ENCODE measurements around the gene SPSB1.

SPSB1 gene

DNA sequence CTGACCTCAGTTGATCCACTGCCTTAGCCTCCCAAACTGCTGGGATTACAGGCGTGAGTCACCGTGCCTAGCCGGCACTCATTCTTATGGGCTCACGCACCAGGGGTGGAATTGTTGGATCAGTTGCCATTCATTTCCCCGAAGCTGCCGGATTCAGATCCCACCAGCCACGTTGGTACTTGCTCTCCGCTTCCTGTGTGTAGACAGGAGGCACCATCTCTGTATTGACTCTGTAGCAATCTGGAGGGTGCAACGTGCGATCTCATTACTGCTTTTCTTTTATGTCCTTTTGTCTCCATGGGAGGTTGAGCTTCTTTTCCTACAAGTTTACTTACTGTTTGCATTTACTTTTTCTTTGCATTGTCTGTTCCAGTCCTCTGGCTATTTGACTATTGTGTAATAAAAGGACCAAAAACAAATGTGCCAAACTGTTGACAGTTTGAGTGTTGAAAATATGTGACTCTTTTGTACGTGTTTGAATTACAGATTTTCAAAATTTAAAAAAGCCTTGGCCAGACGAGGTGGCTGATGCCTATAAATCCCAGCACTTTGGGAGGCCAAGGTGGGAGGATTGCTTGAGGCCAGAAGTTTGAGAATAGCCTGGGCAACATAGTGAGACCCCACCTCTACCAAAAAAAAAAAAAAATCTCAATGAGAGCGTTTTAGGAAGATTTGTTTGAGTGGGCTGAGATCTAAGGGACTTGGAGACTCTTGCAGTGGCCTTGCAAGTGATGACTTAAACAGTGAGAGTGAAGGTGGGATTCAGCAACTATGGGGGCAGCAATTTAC, 39.1 kb downstream of the SPSB1 start:
- Histone ChIP-seq H3K9ac (ENCODE audit: low read length) (no peak overlapping the region), H3K9me3 (ENCODE audit: control insufficient read depth, low read length) (no peaks in the 10 kb centered on the region), H3K27me3 (ENCODE audit: control insufficient read depth, insufficient read depth, low read length) (no peaks in the 10 kb centered on the region), H3K4me1 (ENCODE audit: control insufficient read depth, insufficient read depth, low read length) (peaks cover 5% of the 10 kb centered on the region), H3K36me3 (ENCODE audit: control insufficient read depth, insufficient read depth, low read length) (no peaks in the 10 kb centered on the region), H3K4me3 (ENCODE audit: low read length) (no peak overlapping the region)

DNA sequence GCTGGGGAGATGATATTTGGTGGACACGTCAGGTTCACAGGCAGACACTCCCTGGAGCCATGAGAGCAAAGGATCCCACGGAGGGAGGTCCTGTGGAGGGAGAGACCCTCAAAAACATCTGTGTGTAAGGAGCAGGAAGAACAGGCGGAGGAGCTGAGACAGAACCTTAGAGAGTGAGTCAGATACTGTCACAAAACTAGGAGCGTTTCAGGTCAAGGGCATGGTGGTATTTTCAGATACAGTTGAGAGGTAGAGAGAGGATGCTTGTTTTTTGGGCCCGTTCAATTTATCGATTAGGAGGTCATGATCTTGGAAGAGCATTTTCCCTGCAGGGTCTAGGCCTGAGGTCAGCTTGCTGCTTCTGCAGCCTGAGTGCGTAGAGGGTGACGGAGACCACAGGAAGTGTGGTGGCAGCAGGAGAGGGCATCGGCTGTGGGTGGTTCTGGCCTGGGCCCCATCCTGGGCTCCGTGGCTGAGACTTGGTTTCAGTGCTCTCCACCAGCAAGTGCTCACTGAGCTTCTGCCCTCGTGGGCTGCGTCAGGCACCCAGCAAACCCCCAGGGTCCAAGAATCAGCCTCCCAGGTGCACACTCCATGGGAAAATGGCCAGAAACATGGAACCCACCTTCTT, 39.9 kb downstream of the SPSB1 start:
- Histone ChIP-seq H3K27me3 (ENCODE audit: control insufficient read depth, insufficient read depth, low read length) (no peaks in the 10 kb centered on the region), H3K4me1 (ENCODE audit: control insufficient read depth, insufficient read depth, low read length) (no peaks in the 10 kb centered on the region), H3K4me3 (ENCODE audit: low read length) (no peak overlapping the region), H3K9ac (ENCODE audit: low read length) (no peak overlapping the region), H3K36me3 (ENCODE audit: control insufficient read depth, insufficient read depth, low read length) (no peaks in the 10 kb centered on the region), H3K9me3 (ENCODE audit: control insufficient read depth, low read length) (no peaks in the 10 kb centered on the region)

DNA sequence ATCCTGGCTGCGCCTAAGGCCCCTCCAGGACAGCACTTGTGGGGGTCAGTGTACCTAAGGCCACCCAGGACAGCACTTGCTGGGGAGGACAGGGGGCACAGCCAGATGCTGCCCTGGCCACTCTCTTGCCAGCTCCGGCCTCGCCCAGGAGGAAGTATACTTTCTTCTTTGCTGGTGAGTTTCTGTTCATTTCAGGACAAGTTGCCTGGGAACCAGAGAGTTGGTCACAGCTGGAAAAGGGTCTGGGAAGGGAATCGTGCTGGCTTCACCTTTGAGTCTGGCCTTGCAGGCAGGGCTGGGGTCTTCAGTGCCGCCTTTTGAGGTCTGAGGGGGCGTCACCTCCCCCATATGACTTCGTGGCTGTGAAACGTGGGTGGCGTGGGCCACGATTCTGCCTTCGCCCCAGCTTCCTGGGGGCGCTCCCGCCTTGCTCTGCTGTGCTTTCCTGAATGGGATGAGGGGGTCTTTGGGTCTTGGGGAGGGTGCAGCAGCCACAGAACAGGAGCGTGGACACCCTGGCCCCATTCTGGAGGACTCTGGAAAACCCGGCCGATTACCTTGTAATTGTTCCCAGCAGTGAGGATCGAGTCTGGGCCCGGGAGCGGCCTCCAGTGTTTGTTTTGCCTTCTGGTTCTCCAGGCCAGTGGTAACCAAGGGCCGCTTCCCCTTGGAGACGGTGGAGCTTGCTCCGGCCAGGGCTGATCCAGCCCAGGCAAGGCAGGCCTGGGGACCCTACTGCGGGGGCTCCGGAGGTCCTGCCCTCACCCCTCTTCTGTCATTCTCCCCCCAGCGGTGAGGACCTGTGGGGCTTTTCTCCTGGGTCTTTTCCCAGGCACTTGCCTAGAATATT, 45.9 kb downstream of the SPSB1 start:
- H3K9ac ChIP-seq (ENCODE audit: low read length), result peak overlapping the region; percentile 62
- H3K4me3 ChIP-seq (ENCODE audit: low read length), result no peak overlapping the region
- H3K4me1 ChIP-seq (ENCODE audit: control insufficient read depth, insufficient read depth, low read length), result peaks cover 26% of the 10 kb centered on the region
- no peaks in the 10 kb centered on the region for H3K9me3 ChIP-seq (ENCODE audit: control insufficient read depth, low read length)
- no peaks in the 10 kb centered on the region for H3K36me3 ChIP-seq (ENCODE audit: control insufficient read depth, insufficient read depth, low read length)
- no peaks in the 10 kb centered on the region for H3K27me3 ChIP-seq (ENCODE audit: control insufficient read depth, insufficient read depth, low read length)

DNA sequence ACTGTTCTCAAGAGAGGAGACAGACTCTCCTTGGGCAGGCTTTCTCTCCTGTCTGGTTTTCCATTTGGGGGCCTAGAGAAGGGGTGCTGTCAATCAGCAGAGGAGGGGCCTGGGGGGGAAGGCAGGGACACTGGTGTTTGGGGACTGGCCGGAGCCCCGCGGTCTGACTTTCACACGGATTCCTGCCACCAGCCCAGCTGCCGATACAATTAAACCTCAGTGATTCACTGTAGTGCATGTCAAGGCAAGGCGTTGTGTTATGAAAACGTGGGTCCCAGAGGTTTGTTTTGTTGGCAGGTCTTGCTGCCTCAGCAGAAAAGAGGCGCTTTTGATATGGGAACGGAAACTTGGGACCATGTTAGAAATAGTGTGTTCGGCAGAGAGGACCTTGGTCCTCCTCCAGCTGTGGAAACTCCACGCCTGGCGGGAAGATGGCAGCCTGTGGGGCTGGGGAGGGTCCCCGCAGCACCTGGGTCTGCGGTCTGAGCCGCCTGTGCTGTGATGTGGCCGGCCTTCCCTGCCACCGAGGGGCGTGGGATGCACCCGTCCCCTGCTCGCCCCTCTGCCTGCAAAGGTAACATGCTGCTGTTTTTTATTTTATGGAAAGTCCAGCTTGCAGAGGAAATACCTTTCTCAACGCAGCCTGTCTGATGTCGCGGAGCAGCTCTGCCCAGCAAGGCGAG, 47.6 kb downstream of the SPSB1 start:
- H3K4me3 ChIP-seq (ENCODE audit: low read length), result no peak overlapping the region
- peaks cover 26% of the 10 kb centered on the region for H3K4me1 ChIP-seq (ENCODE audit: control insufficient read depth, insufficient read depth, low read length)
- H3K27me3 ChIP-seq (ENCODE audit: control insufficient read depth, insufficient read depth, low read length), result no peaks in the 10 kb centered on the region
- no peaks in the 10 kb centered on the region for H3K36me3 ChIP-seq (ENCODE audit: control insufficient read depth, insufficient read depth, low read length)
- peak overlapping the region; percentile 15 for H3K9ac ChIP-seq (ENCODE audit: low read length)
- no peaks in the 10 kb centered on the region for H3K9me3 ChIP-seq (ENCODE audit: control insufficient read depth, low read length)

DNA sequence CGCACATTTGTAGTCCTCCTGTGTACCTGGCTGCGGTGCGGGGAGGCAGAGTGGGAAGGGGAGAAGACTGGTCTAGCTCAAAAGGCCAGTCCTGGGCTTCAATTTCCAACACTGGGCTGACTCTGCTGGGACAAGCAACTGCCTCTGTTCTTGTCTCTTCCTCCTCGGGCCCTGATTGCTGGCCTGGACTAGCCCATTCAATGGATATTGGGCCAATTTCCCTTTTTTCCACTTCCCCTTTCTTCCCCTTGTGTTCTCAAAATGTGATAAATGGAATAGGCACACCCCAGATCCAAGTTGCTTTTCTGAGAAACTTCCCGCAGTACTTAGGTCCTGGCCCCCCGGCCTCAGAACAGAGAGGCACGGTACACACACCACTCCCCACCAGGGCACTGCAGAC, 48.2 kb downstream of the SPSB1 start:
- H3K4me1 ChIP-seq (ENCODE audit: control insufficient read depth, insufficient read depth, low read length), result peaks cover 26% of the 10 kb centered on the region
- no peaks in the 10 kb centered on the region for H3K27me3 ChIP-seq (ENCODE audit: control insufficient read depth, insufficient read depth, low read length)
- H3K9me3 ChIP-seq (ENCODE audit: control insufficient read depth, low read length), result no peaks in the 10 kb centered on the region
- H3K4me3 ChIP-seq (ENCODE audit: low read length), result no peak overlapping the region
- H3K36me3 ChIP-seq (ENCODE audit: control insufficient read depth, insufficient read depth, low read length), result no peaks in the 10 kb centered on the region
- H3K9ac ChIP-seq (ENCODE audit: low read length), result no peak overlapping the region

DNA sequence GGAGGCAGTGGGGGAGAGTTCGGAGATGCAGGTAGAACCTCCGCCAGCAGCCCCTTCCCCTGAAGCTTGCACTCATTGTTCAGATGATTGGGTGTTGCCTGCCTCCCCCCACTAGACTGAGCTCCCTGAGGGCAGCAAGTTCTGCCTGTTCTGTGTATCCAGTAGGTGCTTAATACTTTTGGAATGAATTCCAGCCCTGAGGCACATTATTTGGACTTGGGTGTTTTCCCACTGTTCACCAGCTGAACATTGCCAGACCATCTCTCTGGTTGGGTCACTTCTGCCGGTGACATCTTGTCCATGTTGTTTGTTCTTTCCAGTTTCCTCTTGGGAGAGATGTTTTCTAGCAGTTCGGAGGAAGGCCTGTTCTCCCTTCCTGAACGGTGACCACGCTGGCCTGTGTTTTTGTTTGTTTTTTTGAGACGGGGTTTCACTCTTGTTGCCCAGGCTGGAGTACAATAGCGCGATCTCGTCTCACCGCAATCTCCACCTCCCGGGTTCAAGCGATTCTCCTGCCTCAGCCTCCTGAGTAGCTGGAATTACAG, 48.7 kb downstream of the SPSB1 start:
- peaks cover 26% of the 10 kb centered on the region for H3K4me1 ChIP-seq (ENCODE audit: control insufficient read depth, insufficient read depth, low read length)
- no peaks in the 10 kb centered on the region for H3K36me3 ChIP-seq (ENCODE audit: control insufficient read depth, insufficient read depth, low read length)
- no peaks in the 10 kb centered on the region for H3K9me3 ChIP-seq (ENCODE audit: control insufficient read depth, low read length)
- no peak overlapping the region for H3K4me3 ChIP-seq (ENCODE audit: low read length)
- no peak overlapping the region for H3K9ac ChIP-seq (ENCODE audit: low read length)
- no peaks in the 10 kb centered on the region for H3K27me3 ChIP-seq (ENCODE audit: control insufficient read depth, insufficient read depth, low read length)

DNA sequence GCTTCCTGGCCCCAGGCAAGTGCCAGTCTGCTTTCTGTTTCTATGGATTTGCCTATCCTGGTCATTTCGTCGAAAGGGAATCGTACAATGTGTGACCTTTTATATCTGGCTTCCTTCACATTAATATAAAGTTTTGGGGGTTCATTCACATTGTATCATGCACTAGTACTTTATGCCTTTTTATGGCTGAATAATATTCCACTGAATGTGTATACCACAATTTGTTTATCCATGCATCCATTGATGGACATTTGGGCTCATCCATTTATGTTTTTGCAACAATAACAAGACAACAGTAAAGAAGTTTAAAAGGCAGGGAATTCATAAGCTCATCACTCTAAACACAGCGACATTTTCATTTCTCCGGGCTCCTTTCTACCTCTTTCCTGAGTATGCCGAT, 50.6 kb downstream of the SPSB1 start:
- Histone ChIP-seq H3K4me1 (ENCODE audit: control insufficient read depth, insufficient read depth, low read length) (peaks cover 25% of the 10 kb centered on the region), H3K36me3 (ENCODE audit: control insufficient read depth, insufficient read depth, low read length) (no peaks in the 10 kb centered on the region), H3K9ac (ENCODE audit: low read length) (no peak overlapping the region), H3K9me3 (ENCODE audit: control insufficient read depth, low read length) (no peaks in the 10 kb centered on the region), H3K4me3 (ENCODE audit: low read length) (no peak overlapping the region), H3K27me3 (ENCODE audit: control insufficient read depth, insufficient read depth, low read length) (no peaks in the 10 kb centered on the region)

DNA sequence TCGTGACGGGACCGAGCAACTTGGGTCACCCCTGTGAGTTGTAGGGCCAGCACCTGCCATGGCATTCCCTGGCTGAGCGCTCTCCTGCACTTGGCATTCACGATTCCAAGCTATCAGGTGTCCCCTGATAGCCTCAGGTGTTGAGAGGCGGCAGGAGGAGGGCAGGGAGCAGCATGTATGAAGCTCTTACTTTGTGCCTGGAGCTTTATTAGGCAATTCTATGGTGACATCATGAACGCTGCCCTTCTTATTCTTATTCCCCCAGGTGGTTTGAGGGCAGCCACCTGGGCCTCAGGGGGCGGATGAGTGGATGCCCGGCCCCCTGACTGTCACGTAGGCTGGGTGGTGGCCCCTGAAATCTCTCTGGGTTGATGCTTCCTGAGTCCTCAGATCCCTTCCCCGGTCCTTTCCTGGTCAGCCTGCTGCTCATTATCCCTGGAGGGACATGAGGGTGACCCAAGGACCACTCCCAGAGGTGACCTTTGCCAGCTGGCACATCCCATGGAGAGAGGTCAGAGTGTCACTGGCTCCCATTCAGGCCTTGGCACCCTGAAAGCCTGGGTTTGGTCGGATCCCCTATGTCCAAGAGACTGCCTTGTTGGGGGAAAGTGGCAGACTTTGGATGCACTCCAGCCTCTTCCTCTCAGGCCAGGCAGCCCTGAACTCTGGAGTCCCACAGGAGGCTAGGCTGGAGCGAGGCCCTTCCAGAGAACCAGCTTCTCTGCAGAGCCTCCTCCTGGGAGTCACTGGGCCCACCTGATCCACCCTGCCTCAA, 51.9 kb downstream of the SPSB1 start:
- Histone ChIP-seq H3K4me1 (ENCODE audit: control insufficient read depth, insufficient read depth, low read length) (peaks cover 12% of the 10 kb centered on the region), H3K27me3 (ENCODE audit: control insufficient read depth, insufficient read depth, low read length) (no peaks in the 10 kb centered on the region), H3K9me3 (ENCODE audit: control insufficient read depth, low read length) (no peaks in the 10 kb centered on the region), H3K36me3 (ENCODE audit: control insufficient read depth, insufficient read depth, low read length) (no peaks in the 10 kb centered on the region), H3K4me3 (ENCODE audit: low read length) (no peak overlapping the region), H3K9ac (ENCODE audit: low read length) (no peak overlapping the region)

DNA sequence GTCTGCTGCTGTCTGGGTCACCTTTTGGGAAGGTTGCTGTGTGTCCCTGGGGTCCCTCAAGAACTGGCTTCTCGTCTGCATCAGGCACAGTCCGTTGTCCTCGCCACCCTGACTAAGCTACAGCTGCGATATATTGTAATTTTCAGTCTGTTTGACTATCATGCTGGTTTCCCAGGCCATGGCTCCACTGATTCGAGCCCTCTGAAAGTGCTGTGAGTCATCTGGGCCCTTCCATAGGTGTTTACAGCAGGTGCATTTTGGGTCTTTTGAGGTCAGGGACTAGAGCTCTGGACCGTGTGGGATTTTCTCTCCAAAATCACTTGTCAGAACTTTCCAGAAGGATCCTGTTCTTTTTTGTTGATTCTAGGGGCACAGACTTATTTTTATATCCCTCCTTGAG, 52.8 kb downstream of the SPSB1 start:
- Histone ChIP-seq H3K4me1 (ENCODE audit: control insufficient read depth, insufficient read depth, low read length) (peaks cover 11% of the 10 kb centered on the region), H3K9me3 (ENCODE audit: control insufficient read depth, low read length) (no peaks in the 10 kb centered on the region), H3K36me3 (ENCODE audit: control insufficient read depth, insufficient read depth, low read length) (no peaks in the 10 kb centered on the region), H3K9ac (ENCODE audit: low read length) (no peak overlapping the region), H3K27me3 (ENCODE audit: control insufficient read depth, insufficient read depth, low read length) (no peaks in the 10 kb centered on the region), H3K4me3 (ENCODE audit: low read length) (no peak overlapping the region)

DNA sequence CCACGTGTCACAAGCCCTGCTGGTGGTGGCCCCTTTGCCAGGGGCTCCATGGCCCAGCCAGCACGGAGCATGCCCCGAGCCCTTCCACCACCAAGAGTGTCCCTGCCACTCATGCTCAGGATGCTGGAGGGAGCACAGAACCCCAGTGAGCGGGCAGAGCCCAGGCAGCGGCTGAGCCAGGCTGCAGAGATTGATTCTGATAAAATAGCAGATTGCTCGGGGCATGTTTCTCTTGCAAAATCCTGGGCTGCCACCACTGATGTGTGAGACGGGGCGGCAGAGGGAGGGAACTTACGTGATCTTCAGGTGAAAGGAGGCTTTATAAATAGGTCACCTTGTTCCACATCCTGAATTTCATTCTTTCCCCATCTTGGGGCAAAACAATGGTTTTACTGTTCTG, 53.2 kb downstream of the SPSB1 start:
- H3K9ac ChIP-seq (ENCODE audit: low read length), result no peak overlapping the region
- H3K27me3 ChIP-seq (ENCODE audit: control insufficient read depth, insufficient read depth, low read length), result no peaks in the 10 kb centered on the region
- H3K9me3 ChIP-seq (ENCODE audit: control insufficient read depth, low read length), result no peaks in the 10 kb centered on the region
- H3K4me3 ChIP-seq (ENCODE audit: low read length), result no peak overlapping the region
- no peaks in the 10 kb centered on the region for H3K36me3 ChIP-seq (ENCODE audit: control insufficient read depth, insufficient read depth, low read length)
- peaks cover 10% of the 10 kb centered on the region for H3K4me1 ChIP-seq (ENCODE audit: control insufficient read depth, insufficient read depth, low read length)

DNA sequence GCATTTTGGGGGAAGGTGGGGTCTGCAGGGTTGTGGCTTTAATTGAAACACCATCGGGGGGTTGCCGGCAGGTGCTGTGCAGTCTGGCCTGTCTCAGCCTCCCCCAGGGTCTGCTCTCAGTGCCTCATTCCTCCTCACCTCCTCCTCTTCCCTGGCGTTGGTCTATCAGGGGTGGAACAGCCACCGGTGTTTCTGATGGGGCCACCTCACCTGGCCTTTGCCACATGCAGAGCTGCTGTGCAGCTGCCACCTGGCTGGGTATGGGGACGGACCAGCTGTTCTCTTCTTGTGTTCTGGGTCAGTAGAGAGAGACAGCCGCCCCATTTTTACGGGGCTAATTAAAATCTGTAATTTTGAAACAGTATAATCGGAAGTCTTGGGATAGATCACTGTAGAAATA, 53.9 kb downstream of the SPSB1 start:
- H3K9ac ChIP-seq (ENCODE audit: low read length), result no peak overlapping the region

More for the DNA sequence above, 53.9 kb downstream of the SPSB1 start:
- H3K36me3 ChIP-seq (ENCODE audit: control insufficient read depth, insufficient read depth, low read length), result no peaks in the 10 kb centered on the region
- H3K4me1 ChIP-seq (ENCODE audit: control insufficient read depth, insufficient read depth, low read length), result peaks cover 9% of the 10 kb centered on the region
- H3K27me3 ChIP-seq (ENCODE audit: control insufficient read depth, insufficient read depth, low read length), result no peaks in the 10 kb centered on the region
- H3K4me3 ChIP-seq (ENCODE audit: low read length), result no peak overlapping the region
- H3K9me3 ChIP-seq (ENCODE audit: control insufficient read depth, low read length), result no peaks in the 10 kb centered on the region

All from mucosa of stomach (tissue), 1 donor.